Globus pallidus (tissue), 1 donor: ENCODE results near the gene TEX9.
"Not testable (repeated sequence)": the region's sequence is repeated elsewhere in the genome, so short reads cannot be mapped to it uniquely, and the experiment has no call there.

Experiments used
- DNase-seq: peaks from one replicate; pipeline ENCODE4 v3.0.0-alpha.2; 2015; ENCODE audit warnings: low spot score

TEX9 gene

DNA sequence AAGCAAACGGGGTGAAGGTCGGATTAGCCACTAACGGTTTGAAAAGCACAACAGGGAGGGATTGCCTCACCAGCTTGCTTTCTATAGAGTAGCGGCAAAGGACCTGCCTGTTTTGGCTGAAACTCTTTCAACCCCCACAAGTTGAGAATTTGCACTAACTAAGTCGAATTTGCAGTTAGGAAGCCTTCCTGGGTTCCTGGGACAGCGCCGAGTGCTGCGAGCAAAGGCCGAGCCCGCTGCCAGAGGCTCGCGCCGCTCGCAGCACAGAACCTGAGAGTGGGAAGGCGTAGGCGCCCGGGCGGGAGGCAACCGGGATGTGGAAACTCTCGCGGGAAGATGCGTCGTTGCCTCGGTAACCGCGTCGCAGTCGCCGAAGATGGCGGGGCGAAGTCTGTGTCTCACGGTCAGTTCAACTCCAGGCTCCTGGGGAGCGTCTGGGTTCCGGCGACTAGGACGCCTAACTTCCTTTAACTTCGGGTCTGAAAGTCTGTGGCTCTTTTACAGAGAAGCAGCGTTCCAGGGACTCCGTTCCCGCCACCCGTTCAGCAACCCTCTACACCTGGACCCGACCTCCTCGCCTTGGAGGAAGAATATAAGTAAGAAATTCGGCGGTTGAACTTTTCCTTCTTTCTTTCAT, at the start of gene TEX9:
TSS of gene TEX9 (plus strand) at position 352 of the 637 bp plus-strand sequence. CDS start at position 377, 25 bp downstream.
- peak; percentile 51 for DNase-seq

GRCh38 chr15:56316561-56316960, 48.7 kb upstream of the TEX9 start:
- DNase-seq: not testable (repeated sequence)

DNA sequence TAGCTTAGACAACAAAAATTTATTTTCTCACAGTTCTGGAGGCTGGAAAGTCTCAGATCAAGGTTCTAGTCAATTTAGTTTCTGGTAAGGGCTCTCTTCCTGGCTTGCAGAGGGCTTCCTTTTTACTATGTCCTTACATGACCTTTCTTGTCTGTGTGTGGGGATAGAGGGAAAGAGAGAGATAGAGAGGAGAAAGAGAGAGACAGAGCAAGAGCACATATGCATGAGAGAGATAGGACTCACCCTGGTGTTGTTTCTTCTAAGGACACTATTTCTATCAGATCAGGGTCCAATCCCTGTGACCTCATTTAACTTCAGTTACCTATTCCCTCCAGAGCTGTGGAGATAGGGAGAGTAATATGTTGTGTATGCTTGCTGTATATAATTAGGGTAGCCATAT, 44.9 kb upstream of the TEX9 start:
- no peak for DNase-seq

DNA sequence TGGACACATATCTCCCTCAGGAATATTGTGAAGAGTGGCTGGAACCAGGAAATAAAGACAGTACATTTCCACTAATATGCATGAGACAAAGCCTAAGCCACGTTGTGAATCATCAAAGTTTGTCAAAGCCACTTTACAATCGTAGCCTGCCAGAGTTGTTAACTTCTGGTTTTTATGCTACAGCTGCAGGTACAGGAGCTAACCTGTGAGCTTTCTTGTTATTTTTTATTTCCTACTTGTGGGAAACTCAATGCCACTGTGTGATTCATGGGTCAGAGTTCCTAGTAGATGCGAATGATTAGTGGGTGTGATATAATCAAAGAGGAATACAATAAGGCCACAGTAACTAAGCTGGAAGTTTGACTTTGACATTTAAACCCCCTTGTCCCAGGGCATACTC, 44.4 kb upstream of the TEX9 start:
- DNase-seq: no peak

- no peak for DNase-seq
These were observed 42.8 kb upstream of the TEX9 start for GRCh38 chr15:56322444-56322843.

- no peak for DNase-seq
These were observed 41.8 kb upstream of the TEX9 start for GRCh38 chr15:56323435-56323834.

DNA sequence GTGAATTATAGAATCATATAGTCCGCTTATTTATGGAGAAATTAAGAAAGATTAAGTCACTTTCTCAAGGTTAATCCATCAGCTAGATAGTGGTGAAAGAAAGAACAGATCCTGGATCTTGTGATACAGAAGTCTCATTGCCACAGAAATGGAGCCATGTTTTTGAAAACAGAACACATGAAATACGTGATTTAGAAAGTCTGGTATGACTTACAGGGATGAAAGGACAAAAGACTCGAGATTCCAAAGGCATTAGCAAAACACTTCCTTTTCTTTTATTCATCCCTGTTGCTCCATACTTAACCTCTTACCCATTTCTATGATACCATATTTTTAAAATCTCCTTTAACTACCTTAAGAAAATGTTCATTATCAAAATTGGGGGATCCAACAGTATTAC, 40.0 kb upstream of the TEX9 start:
- DNase-seq: no peak

DNA sequence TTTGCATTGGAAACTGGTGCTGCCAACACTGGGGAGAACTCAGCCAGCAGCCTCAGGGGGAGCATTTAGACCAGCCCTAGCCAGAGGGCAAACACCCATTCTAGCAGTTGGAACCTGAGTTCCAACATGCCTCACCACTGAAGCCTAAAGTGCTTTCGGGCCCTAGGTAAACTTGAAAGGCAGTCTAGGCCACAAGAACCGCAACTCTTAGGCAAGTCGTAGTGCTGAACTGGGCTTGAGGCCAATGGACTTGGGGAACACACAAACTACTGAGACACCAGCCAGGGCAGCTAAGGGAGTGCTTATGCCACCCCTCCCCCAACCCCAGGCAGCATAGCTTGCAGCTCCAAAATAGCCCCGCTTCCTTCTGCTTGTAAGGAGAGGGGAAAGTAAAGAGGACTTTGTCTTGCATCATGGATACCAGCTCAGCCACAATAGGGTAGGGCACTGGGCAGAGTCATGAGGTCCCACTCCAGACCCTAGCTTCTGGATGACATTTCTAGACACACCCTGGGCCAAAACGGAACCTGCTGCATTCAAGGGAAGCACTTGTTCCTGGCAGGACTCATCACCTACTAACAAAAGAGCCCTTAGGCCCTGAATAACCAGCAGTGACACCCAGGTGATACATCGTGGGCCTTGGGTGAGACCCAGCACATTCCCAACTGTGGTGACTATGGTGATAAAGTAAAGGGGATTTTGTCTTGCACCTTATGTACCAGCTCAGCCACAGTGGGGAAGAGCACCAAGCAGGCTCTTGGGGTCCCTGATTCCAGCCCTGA, 37.3 kb upstream of the TEX9 start:
- no peak for DNase-seq

GRCh38 chr15:56337084-56337725, 28.0 kb upstream of the TEX9 start:
- no peak for DNase-seq

- no peak for DNase-seq
These were observed 25.6 kb upstream of the TEX9 start for GRCh38 chr15:56339594-56339993.

DNA sequence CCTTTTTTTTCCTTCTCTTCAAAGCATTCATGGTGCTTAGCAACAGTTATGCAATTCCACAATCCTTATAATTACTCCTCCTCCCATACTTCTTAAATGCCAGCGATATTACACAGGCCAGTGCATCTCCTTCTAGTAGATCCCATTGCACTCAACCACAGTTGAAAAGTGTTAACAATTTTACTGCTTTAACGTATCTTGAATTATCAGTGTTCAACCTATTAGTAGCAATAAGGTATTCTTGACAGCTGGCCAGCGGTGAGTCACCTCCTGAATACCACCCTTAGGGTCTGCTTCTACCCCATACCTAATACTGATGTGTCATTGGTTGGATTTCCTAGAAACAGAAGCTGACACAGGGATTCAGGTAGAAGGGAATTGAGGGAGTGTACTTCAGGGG, 24.0 kb upstream of the TEX9 start:
- DNase-seq: no peak

GRCh38 chr15:56342653-56343052, 22.6 kb upstream of the TEX9 start:
- DNase-seq: no peak

DNA sequence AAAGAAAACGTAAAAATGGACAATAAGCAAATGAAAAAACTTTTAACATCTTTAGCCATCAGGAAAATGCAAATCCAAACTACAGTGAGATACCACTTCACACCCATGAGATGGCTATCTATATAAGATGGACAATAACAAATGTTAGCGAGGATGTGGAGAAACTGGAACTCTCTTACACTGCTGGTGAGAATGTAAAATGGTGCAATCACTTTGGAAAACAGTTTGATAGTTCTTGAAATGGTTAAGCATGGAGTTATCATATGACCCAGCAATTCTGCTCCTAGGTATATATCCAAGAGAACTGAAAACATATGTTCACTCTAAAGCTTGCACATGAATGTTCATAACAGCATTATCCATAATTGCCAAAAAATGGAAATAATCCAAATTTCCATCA, 21.3 kb upstream of the TEX9 start:
- no peak for DNase-seq

DNA sequence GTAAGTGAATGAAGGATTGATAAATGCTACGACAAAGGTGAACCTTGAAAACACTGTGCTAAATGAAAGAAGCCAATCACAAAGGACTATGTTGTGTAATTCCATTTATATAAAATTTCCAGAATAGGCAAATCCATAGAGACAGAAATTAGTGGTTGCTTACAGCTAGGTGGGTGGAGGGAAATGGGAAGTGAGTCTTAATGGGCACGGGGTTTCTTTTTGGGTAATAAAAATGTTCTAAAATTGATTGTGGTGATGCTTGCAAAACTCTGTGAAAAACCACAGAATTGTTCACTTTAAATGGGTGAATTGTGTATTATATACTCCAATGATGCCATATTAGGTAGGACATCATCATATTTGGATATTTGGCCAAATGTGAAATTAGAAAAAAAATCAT, 20.9 kb upstream of the TEX9 start:
- no peak for DNase-seq

GRCh38 chr15:56346414-56346813, 18.8 kb upstream of the TEX9 start:
- no peak for DNase-seq

- no peak for DNase-seq
These were observed 15.7 kb upstream of the TEX9 start for GRCh38 chr15:56349554-56349953.

- DNase-seq: no peak
These were observed 13.9 kb upstream of the TEX9 start for GRCh38 chr15:56351353-56351752.

DNA sequence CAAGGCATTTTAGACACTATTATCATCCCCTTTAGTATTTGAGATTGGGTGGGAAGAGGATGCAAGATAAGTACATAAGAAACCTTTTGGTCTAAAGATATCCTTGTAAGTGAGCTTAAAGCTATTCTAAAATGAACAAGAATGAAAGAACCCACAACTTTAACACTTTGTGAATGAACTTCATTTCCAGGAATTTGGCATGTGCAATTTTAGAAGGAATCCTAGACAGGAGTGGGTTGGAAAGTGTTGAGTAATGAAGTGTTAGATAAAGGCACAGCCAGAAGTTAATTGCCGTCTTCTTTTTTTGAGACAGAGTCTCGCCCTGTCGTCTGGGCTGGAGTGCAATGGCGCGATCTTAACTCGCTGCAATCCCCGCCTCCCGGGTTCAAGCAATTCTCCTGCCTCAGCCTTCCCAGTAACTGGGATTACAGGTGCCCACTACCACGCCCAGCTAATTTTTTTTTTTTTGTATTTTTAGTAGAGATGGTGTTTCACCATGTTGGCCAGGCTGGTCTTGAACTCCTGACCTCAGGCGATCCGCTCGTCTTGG, 13.2 kb upstream of the TEX9 start:
- no peak for DNase-seq

GRCh38 chr15:56353119-56353518, 12.1 kb upstream of the TEX9 start:
- DNase-seq: no peak

- no peak for DNase-seq
These were observed 11.5 kb upstream of the TEX9 start for GRCh38 chr15:56353740-56354139.

DNA sequence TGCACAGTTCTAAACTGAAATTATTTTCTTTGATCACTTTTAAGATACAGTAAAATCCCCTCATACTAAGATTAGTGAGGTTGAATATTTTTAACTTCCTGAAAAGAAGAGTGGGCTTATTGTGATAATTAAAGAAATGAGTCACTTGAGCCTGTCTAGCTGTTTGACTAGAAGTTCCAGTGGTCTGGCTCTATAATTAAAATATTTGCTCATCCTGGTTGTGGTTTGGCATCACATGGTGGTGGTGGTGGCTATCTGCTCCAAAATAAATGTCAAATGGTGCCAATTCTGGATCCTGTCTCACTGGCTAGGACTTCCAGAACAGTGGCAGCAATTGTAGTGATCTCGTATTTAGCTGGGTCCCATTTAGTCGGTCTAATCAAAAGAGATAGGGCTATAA, 8.6 kb upstream of the TEX9 start:
- no peak for DNase-seq

DNA sequence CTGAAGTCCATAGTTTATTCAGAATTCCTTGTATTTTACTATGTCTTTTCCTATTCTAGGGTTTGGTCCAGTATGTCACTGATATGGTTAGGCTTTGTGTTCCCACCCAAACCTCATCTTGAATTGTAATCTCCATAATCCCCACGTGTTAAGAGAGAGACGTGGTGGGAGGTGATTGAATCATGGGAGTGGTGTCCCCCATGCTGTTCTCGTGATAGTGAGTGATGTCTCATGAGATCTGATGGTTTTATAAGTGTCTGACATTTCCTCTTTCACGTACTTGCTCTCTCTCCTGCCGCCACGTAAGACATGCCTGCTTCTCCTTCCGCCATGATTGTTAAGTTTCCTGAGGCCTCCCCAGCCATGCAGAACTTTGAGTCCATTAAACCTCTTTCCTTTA, 6.6 kb upstream of the TEX9 start:
- DNase-seq: no peak

DNA sequence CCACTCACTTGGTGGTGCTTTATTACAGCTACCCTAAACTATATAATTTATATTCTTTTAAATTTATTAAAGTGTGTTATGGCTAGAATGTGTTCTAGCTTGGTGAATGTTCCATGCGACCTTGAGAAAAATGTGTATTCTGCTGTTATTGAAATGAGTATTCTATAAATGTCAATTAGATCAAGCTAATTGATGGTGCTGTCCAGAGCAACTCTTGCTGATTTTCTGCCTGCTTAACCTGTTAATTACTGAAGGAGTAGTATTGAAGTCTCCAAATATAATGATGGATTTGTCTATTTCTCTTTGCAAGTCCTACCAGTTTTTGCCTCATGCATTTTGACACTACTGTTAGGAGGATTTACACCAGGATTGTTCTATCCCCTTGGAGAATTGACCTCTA, 3.2 kb upstream of the TEX9 start:
- no peak for DNase-seq
